Pancreas (tissue), 10 donors: Measurements from ENCODE around the gene NNT. TPM values are rescaled to one million over a fixed set of nuclear protein-coding genes. Genes with fewer than 3 reads are reported as not detected.
"Not testable (repeated sequence)": the region's sequence is repeated elsewhere in the genome, so short reads cannot be mapped to it uniquely, and the experiment has no call there.

Experiments used
- ATAC-seq, 4 donors: fragments of 200-7000 bp; cut with Tn5 transposase; one replicate each; pipeline versions ENCODE4 v1.8.0 to v1.9.1; 2020; ENCODE audit warnings: mild to moderate bottlenecking in 4 of 4, moderate library complexity in 4 of 4
- DNase-seq, 6 donors: peaks; one replicate each; pipeline ENCODE4 v3.0.0-alpha.2; 2020
- FAIRE-seq: peaks from 2 replicates; lab custom pipeline; 2012; peaks lifted over from hg19 to GRCh38; lab: Jason Lieb, UNC
- H3K27ac ChIP-seq, 4 donors: fragments of 200-600 bp; sonication (generic); 1 replicate in 3 of 4; 2 replicates in 1 of 4; pipeline versions ENCODE4 v1.5.0 to v1.8.0; 2020
- H3K27me3 ChIP-seq, 4 donors: fragments of 200-600 bp; one replicate each; pipeline ENCODE4 v1.8.0; 2021
- H3K36me3 ChIP-seq, 3 donors: fragments of 200-600 bp; sonication (generic) in 1 of 3; one replicate each; pipeline versions ENCODE4 v1.5.0 to v1.8.0; 2020 to 2021
- H3K4me1 ChIP-seq, 3 donors: fragments of 200-600 bp; one replicate each; pipeline ENCODE4 v1.8.0; 2021
- H3K4me3 ChIP-seq, 4 donors: fragments of 200-600 bp; sonication (generic) in 2 of 4; one replicate each; pipeline versions ENCODE4 v1.5.0 to v1.8.0; 2020 to 2021
- H3K9me3 ChIP-seq, 4 donors: fragments of 200-600 bp; one replicate each; pipeline ENCODE4 v1.8.0; 2021
- WGBS, 2 donors: extraction: QIAGEN DNeasy Blood & Tissue Kit; methylation state at CpG; one replicate each; pipeline ENCODE4 v1.1.7; 2013; 5-methylcytosine and 5-hydroxymethylcytosine counted together
- intact Hi-C, 3 donors: fragments of 100-400 bp; cut with DNase I; formaldehyde crosslinking; loops; one replicate each; pipeline versions ENCODE4 v1.11.1 to v1.14.2; 2022
- polyA plus RNA-seq, 2 donors: library from polyadenylated mRNA; stranded (reverse); fragments of 200-250 nt; gene quantifications; one replicate each; pipeline ENCODE4 v1.2.3, GENCODE V29; 2013
- total RNA-seq, 6 donors: library from RNA; stranded (reverse); fragmentation: NEBNext Ultra II Directional in 4 of 6; extraction: Animal tissue kit (Norgen Biotek cat#: 25700) in 4 of 6; gene quantifications; one replicate each; pipeline versions ENCODE4 v1.2.1 to v1.2.4, GENCODE V29; 2021 to 2023
- TF ChIP-seq, protein P1 (sequence below), 4 donors: fragments of 200-600 bp; sonication (generic) in 3 of 4; IDR thresholded peaks; one replicate each; pipeline versions ENCODE4 v1.5.0 to v1.8.0; 2021; ENCODE audit warnings: antibody characterized with exemption in 4 of 4
- donor health status: healthy with polysubstance abuse.
- donor health status: DM: no; HTN: no; CAD: no; lungs with moderate emphysema.
- donor health status: DM: no; HTN: no; CAD: no.
- donor health status: control.
- donor health status: control.
- donor health status: Bipolar disorder and iron deficiency.
- donor health status: DM: yes; HTN: yes; CAD: no.
- donor health status: DM: no; HTN: no; CAD: no.
- donor health status: DM: no; HTN: no; CAD: no.
- donor health status: DM: yes; HTN: yes; CAD: no.

NNT gene
- total and polyA plus RNA-seq, 8 donors: 6.1 to 48.0 (median 32.4) TPM

DNA sequence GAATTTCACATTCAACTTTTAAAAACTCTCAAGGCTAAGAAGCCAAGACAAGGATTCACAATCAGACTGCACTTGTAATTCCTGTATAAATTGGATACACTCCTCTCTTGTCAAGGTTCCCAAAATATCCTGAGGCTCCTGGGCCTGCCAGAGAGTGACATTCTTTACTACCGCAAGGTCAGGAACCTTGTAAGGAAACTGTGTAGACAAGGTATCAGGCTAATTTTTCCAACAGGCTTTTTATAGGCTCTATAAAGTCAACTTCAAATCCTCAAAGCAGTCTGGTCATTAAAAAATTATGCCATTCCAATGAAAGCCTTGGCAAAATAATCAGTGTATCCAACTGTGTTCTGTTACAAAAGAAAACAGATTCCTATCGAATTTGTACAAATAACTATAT lies 30.6 kb upstream of the NNT start:
- ATAC-seq: no peak
- no peaks in the 10 kb centered on the region for H3K27me3 ChIP-seq
- WGBS, 2 donors: 46 to 63% methylated on average over 2 of the region's 2 CpGs
- intact Hi-C loops: no loop called here
- no peak for FAIRE-seq
- no peak for DNase-seq
- H3K27ac ChIP-seq: no peak overlapping the region
- TF ChIP-seq, protein P1, sequence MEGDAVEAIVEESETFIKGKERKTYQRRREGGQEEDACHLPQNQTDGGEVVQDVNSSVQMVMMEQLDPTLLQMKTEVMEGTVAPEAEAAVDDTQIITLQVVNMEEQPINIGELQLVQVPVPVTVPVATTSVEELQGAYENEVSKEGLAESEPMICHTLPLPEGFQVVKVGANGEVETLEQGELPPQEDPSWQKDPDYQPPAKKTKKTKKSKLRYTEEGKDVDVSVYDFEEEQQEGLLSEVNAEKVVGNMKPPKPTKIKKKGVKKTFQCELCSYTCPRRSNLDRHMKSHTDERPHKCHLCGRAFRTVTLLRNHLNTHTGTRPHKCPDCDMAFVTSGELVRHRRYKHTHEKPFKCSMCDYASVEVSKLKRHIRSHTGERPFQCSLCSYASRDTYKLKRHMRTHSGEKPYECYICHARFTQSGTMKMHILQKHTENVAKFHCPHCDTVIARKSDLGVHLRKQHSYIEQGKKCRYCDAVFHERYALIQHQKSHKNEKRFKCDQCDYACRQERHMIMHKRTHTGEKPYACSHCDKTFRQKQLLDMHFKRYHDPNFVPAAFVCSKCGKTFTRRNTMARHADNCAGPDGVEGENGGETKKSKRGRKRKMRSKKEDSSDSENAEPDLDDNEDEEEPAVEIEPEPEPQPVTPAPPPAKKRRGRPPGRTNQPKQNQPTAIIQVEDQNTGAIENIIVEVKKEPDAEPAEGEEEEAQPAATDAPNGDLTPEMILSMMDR (IDR thresholded peaks at IDR 0.05): no peak
- no peaks in the 10 kb centered on the region for H3K36me3 ChIP-seq
- H3K4me1 ChIP-seq: peaks cover 0 to 6% (median 5%) of the 10 kb centered on the region in 3 donors
- peaks cover 0 to 2% (median 0%) of the 10 kb centered on the region in 4 donors for H3K9me3 ChIP-seq
- H3K4me3 ChIP-seq: no peak overlapping the region

DNA sequence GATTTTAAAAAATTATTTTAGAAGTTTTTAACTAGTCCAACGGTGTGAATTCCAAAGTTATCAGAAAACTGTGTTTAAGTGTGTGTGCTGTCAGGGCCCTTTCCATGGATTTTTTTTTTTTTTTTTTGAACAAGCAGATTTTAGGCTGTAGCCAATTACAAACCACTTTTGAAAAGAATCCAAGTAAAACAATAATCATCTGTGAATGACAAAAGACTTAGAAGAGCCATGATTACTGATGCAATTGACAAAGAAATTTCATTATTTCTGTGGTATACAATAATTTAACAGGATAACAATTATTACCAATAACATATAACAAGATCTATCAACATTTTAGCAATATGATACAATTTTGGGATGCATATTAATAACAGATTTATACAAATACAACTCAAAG lies 29.9 kb upstream of the NNT start:
- Histone ChIP-seq H3K9me3 (peaks cover 0 to 2% (median 0%) of the 10 kb centered on the region in 4 donors), H3K4me3 (no peak overlapping the region), H3K4me1 (peaks cover 0 to 6% (median 5%) of the 10 kb centered on the region in 3 donors), H3K27ac (no peak overlapping the region), H3K36me3 (no peaks in the 10 kb centered on the region), H3K27me3 (no peaks in the 10 kb centered on the region)
- intact Hi-C loops: no loop called here
- ATAC-seq (no peak), DNase-seq (no peak), FAIRE-seq (no peak)
- TF ChIP-seq, protein P1 (IDR thresholded peaks at IDR 0.05): no peak
- WGBS, 2 donors: 28 to 40% methylated on average over 1 of the region's 1 CpG

DNA sequence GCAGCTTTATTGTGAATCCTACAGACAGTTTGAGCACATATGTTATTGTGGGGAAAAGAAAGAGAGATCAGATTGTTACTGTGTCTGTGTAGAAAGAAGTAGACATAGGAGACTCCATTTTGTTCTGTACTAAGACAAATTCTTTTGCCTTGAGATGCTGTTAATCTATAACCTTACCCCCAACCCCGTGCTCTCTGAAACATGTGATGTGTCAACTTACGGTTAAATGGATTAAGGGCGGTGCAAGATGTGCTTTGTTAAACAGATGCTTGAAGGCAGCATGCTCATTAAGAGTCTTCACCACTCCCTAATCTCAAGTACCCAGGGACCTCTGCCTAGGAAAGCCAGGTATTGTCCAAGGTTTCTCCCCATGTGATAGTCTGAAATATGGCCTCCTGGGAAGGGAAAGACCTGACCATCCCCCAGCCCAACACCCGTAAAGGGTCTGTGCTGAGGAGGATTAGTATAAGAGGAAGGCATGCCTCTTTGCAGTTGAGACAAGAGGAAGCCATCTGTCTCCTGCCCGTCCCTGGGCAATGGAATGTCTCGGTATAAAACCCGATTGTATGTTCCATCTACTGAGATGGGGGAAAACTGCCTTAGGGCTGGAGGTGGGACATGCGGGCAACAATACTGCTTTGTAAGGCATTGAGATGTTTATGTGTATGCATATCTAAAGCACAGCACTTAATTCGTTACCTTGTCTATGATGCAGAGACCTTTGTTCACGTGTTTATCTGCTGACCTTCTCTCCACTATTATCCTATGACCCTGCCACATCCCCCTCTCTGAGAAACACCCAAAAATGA lies 22.4 kb upstream of the NNT start:
- H3K27ac ChIP-seq, H3K36me3 ChIP-seq, H3K9me3 ChIP-seq, FAIRE-seq, ATAC-seq, intact Hi-C loops, H3K4me1 ChIP-seq, H3K4me3 ChIP-seq, H3K27me3 ChIP-seq, DNase-seq: not testable (repeated sequence)
- 86 to 90% methylated on average over 10 of the region's 10 CpGs for WGBS, 2 donors

DNA sequence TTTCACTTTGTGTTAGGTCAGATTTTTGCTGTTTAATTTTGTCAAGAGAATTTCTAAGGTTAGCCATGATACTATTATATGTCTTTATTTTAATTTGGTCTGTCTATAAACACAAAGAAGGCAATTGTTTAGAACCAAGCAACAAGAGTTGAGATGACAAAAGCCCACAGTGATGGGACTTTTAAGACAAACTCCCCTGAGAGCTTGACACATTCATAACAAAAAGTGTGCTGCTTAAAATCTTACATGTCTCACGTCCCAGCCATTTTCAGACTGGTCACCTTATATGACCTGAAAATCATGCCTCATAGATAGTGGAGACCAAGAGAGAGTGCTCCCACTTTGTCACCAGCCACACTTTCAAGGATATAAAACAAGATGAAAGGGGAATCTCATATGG lies 21.6 kb upstream of the NNT start:
- Histone ChIP-seq H3K9me3 (no peaks in the 10 kb centered on the region), H3K4me3 (no peak overlapping the region), H3K4me1 (no peaks in the 10 kb centered on the region), H3K27me3 (no peaks in the 10 kb centered on the region), H3K36me3 (no peaks in the 10 kb centered on the region), H3K27ac (no peak overlapping the region)
- TF ChIP-seq, protein P1 (IDR thresholded peaks at IDR 0.05): no peak
- FAIRE-seq (no peak), DNase-seq (no peak), ATAC-seq (no peak)
- intact Hi-C loops: no loop called here
- 93 to 94% methylated on average over 1 of the region's 1 CpG for WGBS, 2 donors

DNA sequence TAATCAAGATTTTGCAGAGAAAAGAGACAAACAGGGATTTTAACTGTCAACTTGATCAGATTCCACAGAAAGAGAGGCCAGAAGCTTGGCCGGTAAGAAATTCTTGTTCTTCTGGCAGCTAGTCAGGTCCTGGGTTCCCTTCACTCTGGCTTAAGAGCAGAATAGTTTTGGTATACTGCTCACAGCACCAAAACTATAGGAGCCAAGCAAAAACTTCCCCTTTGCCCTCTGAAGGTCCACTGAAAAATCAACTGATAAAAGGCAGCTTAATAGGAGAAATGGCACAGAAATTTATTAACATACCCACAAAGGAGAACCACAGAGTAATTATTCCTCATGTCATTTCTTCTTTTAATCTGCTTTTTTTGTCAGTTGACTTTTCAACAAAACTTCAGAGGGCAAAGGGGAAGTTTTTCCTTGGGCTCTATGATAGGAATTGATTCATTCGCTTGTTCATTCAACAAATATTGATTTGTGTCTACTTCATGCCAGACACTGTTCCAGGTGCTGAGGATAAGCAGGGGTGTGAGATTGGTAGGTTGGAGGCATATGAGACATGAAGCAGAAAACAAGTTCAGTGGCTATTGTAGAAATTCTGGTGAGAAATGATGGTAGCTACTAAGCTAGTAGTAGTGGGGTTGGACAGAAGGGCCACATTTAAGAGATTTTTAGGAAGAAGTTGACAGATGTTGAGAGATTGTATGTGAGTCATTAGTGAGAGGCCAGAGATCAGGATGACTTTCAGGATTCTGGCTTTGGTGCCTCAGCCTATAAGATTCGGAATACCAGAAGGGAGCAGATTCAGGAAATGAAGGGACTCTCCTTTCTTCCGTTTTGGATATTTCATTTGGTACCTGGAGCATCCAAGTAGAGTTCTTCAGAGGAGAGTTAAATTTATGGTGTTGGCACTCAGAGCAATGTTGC lies 20.6 kb upstream of the NNT start:
- Histone ChIP-seq H3K27me3 (no peaks in the 10 kb centered on the region), H3K4me3 (no peak overlapping the region), H3K4me1 (no peaks in the 10 kb centered on the region), H3K27ac (no peak overlapping the region), H3K9me3 (no peaks in the 10 kb centered on the region), H3K36me3 (no peaks in the 10 kb centered on the region)
- DNase-seq (no peak), ATAC-seq (no peak), FAIRE-seq (no peak)
- TF ChIP-seq, protein P1 (IDR thresholded peaks at IDR 0.05): no peak
- WGBS, 2 donors: 67 to 72% methylated on average over 4 of the region's 4 CpGs
- intact Hi-C loops: no loop called here
